ENCODE results near the gene DGCR6L. TPM values are rescaled to one million over a fixed set of nuclear protein-coding genes. Genes with fewer than 3 reads are reported as not detected.
"Not testable (repeated sequence)": the region's sequence is repeated elsewhere in the genome, so short reads cannot be mapped to it uniquely, and the experiment has no call there.

Gene DGCR6L
- total RNA-seq, 1 donor from 2014 or later: 45.2 TPM

DNA sequence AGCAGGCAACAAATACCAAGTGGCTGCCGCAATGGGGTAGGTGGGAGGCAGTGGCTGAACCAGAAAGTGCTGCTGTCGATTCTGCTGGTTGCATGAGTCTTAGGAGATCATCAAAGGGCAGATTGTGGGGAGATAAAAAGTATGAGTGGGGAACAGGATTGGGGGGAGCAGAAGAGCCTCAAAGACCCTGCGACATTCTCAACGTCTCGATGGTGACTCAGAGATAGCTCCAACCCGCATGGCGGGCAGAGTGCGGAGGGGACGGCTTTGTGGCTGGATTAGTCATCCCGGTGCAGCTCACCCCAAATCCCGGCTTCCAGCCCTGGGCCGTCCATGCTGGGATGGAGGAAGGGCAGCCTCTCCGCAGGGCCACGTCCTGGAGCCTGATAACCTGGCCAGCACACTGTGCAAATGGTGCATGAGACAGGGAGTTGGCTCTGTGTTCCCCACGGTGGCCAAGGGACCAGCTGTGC lies 40.2 kb downstream of the DGCR6L start:
- Histone ChIP-seq H3K4me3 (no peak overlapping the region), H3K4me1 (no peaks in the 10 kb centered on the region), H3K27me3 (ENCODE audit: low read depth) (no peaks in the 10 kb centered on the region), H3K36me3 (no peaks in the 10 kb centered on the region), H3K9me3 (replicated peaks) (no peaks in the 10 kb centered on the region), H3K27ac (replicated peaks) (no peak overlapping the region)
- intact Hi-C loops (cut with micrococcal nuclease): no loop called here
- TF ChIP-seq, protein P1, sequence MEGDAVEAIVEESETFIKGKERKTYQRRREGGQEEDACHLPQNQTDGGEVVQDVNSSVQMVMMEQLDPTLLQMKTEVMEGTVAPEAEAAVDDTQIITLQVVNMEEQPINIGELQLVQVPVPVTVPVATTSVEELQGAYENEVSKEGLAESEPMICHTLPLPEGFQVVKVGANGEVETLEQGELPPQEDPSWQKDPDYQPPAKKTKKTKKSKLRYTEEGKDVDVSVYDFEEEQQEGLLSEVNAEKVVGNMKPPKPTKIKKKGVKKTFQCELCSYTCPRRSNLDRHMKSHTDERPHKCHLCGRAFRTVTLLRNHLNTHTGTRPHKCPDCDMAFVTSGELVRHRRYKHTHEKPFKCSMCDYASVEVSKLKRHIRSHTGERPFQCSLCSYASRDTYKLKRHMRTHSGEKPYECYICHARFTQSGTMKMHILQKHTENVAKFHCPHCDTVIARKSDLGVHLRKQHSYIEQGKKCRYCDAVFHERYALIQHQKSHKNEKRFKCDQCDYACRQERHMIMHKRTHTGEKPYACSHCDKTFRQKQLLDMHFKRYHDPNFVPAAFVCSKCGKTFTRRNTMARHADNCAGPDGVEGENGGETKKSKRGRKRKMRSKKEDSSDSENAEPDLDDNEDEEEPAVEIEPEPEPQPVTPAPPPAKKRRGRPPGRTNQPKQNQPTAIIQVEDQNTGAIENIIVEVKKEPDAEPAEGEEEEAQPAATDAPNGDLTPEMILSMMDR (IDR thresholded peaks at IDR 0.05; ENCODE audit: borderline replicate concordance): no peak
- no peak for DNase-seq

DNA sequence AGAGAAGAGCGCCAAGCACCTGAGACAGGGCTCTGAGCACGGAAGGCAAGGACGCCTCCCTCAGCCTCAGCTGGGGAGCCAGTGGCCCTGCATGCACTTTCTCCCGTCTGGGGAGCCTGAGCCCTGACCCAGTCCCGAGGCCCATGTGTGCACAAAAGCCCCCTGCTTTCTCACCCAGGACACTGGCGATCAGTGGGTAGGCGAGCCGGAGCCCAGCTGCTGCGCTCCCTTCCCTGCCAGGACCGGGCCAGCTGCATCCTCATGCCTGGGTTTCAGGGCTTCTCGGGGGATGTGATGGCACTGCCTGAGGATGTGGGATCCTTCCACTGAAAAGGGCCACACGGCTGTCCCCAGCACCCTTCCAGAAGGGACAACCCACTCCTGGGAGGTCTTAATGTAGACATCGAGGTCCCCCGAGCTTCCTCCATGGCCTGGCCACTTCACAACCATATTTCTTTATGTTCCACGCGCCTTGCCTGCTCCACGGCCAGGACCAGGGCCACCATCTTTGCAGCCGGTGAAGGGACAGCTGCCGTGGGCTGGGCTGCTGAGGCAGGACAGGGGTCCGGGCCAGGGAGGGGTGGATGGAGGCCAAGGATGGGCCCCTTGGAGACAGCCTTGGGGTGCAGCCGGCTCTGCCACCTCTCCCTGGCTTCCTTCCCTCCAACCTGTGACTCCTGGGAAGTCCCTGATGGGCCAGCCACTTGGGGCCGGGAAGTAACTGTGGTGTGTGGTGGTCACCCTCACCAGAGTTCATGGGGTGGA lies 41.0 kb downstream of the DGCR6L start:
- H3K4me1 ChIP-seq; DNase-seq; intact Hi-C loops (cut with micrococcal nuclease); H3K27ac ChIP-seq (replicated peaks); H3K4me3 ChIP-seq; H3K36me3 ChIP-seq; H3K9me3 ChIP-seq (replicated peaks); H3K27me3 ChIP-seq (ENCODE audit: low read depth): not testable (repeated sequence)

DNA sequence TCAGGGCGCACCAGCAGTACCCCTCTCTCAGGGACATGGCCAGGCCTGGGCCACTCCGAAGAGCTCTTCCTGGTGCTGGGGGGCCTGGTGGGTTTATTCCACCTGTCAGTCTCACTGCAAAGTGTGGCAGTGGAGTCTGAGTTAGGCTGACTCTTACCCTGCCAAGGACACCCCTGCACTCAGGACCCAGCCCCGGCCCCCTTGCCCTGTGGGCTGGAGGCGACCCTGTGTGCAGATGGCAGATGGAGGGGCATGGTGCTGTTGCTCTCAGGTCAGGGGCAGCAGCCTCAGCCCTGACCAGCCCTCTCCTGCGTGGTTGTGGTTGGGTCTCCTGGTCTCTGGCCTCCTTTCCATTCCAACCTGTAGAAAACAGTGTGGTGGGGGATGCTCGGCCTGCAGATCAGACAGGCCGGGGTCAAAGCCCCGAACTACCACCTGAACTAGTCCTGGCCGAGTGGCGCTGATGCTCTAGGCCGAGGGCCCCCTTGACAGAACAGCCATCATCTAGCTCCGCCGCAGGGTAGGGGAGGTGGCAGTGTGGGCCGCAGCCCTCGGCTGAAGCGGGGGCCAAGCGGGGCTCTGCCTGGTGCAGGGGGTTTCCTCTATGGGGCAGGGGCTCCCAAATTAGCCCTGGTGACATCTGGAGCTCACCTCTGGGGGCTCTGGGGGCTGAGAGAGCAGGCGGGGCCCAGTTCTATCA lies 41.8 kb downstream of the DGCR6L start:
- H3K4me3 ChIP-seq; DNase-seq; H3K27me3 ChIP-seq (ENCODE audit: low read depth); H3K27ac ChIP-seq (replicated peaks); H3K9me3 ChIP-seq (replicated peaks); intact Hi-C loops (cut with micrococcal nuclease); H3K4me1 ChIP-seq; H3K36me3 ChIP-seq: not testable (repeated sequence)

DNA sequence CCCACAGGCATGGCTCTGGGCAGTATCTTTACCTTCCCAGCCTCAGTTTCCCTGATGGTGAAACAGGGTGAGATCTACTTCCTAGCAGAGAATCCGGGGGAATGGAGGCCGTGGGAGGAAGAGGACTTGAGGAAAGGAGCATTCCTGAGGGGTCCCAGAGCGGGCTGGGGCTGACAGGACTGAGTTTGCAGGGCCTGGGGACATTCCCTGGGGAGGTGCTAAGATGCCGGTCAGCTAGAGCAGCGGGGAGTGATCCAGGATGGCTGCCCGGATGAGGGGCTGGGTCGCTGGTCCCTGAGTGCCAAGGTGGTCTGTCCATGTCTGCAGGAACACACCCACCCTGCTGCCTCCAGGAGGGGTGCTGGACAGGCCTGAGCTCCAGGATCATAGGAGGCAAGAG lies 43.4 kb downstream of the DGCR6L start:
- no peak for DNase-seq

DNA sequence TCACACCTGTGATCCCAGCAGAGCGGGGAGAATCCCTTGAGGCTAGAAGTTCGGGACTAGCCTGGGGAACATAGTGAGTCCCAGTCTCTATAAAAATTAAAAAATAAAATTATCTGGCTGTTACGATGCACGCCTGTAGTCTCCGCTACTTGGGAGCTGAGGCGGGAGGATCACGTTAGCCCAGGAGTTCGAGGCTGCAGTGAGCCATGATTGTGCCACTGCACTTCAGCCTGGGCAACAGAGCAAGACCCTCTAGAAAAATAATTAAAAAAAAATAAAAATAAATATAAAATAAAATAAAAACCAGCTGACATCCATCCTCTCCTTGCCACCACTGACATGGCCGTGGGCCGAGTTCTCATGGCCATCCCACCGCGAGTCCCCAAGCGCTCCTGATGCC lies 44.0 kb downstream of the DGCR6L start:
- DNase-seq: no peak
- Histone ChIP-seq H3K27me3 (ENCODE audit: low read depth) (no peaks in the 10 kb centered on the region), H3K36me3 (no peaks in the 10 kb centered on the region), H3K27ac (replicated peaks) (no peak overlapping the region), H3K4me1 (peaks cover 5% of the 10 kb centered on the region), H3K4me3 (no peak overlapping the region), H3K9me3 (replicated peaks) (no peaks in the 10 kb centered on the region)
- intact Hi-C loops (cut with micrococcal nuclease): no loop called here
- TF ChIP-seq, protein P1 (IDR thresholded peaks at IDR 0.05; ENCODE audit: borderline replicate concordance): no peak

More for the DNA sequence above, 43.4 kb downstream of the DGCR6L start:
- Histone ChIP-seq H3K36me3 (no peaks in the 10 kb centered on the region), H3K27me3 (ENCODE audit: low read depth) (no peaks in the 10 kb centered on the region), H3K9me3 (replicated peaks) (no peaks in the 10 kb centered on the region), H3K4me3 (no peak overlapping the region), H3K4me1 (peaks cover 5% of the 10 kb centered on the region), H3K27ac (replicated peaks) (no peak overlapping the region)
- intact Hi-C loops (cut with micrococcal nuclease): no loop called here
- TF ChIP-seq, protein P1 (IDR thresholded peaks at IDR 0.05; ENCODE audit: borderline replicate concordance): no peak

DNA sequence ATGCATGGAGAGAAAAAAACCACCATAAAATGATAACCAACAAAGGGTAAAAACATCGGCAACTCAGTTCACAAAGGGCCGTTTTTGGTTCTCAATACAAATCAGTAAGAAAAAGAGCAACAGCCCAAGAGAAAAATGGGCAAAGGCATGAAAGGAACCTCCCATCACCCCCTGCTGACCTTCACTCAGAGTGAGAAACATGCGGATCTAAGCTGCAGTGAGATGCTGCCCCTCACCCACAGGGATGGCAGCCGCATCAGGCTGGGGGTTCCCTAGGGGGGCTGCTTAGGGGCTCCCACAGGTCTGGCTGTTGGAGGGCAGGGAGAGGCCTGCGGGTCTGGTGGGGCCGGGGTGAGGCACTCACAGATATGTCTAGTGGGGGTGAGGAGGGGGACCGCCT lies 44.5 kb downstream of the DGCR6L start:
- H3K4me3 ChIP-seq; DNase-seq; intact Hi-C loops (cut with micrococcal nuclease): not testable (repeated sequence)

DNA sequence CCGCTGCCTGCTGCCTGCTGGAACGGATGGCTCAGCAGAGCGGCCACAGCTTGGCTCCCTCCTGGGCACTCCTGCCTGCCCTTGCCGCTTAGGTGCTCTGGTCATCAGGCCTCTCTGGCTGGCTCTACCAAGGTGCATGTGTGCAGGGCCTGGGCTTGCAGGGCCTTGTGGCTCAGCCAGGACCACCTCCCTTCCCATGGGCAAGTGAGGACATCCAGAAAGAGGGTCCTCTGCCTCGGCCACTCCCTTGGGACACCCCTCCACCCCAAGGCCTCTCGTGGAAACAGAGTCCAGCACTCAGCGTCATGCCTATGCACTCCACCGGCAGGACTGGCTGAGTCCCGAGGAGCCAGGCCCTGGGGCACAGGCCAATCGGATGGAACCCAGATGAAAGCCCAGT lies 45.5 kb downstream of the DGCR6L start:
- H3K27ac ChIP-seq (replicated peaks); DNase-seq; H3K9me3 ChIP-seq (replicated peaks); H3K36me3 ChIP-seq; H3K4me3 ChIP-seq; H3K27me3 ChIP-seq (ENCODE audit: low read depth); intact Hi-C loops (cut with micrococcal nuclease); H3K4me1 ChIP-seq: not testable (repeated sequence)

More for the DNA sequence above, 44.5 kb downstream of the DGCR6L start:
- H3K27me3 ChIP-seq (ENCODE audit: low read depth); H3K36me3 ChIP-seq; H3K27ac ChIP-seq (replicated peaks); H3K4me1 ChIP-seq; H3K9me3 ChIP-seq (replicated peaks): not testable (repeated sequence)

All from left ventricle myocardium inferior (tissue), 1 donor.